LNCaP clone FGC (cell line): ENCODE data around the gene DDR1.

Experiments used
- DNase-seq: peaks from one replicate; pipeline ENCODE4 v3.0.0-alpha.2; 2011; ENCODE audit warnings: low read depth
- H3K4me3 ChIP-seq: 2 replicates; pipeline ENCODE4 v1.5.1; 2011; ENCODE audit warnings: mild to moderate bottlenecking, low read depth, low read length, control low read depth
- TF ChIP-seq, protein P1 (sequence below): IDR thresholded peaks from 2 replicates; pipeline ENCODE4 v1.5.1; 2012; ENCODE audit warnings: mild to moderate bottlenecking; ENCODE audit not compliant: control insufficient read depth, insufficient read depth; ENCODE audit errors: extremely low read depth

DDR1 gene

DNA sequence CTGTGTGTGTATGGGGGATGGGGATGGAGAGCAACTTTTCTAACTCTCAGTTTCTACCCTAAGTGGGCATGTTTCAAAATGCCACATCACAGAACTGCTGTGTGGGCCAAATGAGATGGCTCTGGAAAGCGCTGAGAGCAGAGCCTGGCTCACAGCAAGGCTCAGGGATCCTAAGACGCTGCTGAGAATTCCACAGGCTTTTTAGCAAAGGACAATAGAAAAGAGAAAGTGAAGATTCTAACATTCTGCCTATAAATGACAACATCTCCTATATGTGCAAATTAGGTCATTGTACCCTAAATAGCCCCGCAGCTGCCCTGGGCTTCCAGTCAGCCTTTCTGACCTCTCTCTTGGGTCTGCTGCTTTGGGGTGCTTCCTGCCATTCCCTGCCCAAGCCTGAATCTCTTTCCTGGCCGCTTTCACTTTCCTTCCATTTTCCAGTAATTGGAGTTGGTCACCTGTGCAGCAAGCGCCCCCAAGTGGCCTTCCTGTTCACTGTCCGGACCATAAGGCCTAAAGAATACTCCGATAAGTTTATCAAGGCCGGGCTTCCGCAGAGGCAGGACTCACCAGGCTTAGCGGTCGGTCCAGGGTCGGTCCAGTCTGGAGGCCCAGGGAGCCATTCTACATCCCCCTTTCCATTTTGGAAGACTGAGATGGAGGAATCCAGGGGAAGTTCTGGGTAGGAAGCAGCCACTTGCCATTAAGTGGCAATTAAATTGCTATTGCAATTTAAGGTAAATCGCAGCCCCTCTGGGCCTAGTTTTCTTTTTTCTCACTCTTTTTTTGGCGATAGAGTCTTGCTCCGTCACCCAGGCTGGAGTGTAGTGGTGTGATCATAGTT, 6.7 kb upstream of the DDR1 start:
- TF ChIP-seq, protein P1, sequence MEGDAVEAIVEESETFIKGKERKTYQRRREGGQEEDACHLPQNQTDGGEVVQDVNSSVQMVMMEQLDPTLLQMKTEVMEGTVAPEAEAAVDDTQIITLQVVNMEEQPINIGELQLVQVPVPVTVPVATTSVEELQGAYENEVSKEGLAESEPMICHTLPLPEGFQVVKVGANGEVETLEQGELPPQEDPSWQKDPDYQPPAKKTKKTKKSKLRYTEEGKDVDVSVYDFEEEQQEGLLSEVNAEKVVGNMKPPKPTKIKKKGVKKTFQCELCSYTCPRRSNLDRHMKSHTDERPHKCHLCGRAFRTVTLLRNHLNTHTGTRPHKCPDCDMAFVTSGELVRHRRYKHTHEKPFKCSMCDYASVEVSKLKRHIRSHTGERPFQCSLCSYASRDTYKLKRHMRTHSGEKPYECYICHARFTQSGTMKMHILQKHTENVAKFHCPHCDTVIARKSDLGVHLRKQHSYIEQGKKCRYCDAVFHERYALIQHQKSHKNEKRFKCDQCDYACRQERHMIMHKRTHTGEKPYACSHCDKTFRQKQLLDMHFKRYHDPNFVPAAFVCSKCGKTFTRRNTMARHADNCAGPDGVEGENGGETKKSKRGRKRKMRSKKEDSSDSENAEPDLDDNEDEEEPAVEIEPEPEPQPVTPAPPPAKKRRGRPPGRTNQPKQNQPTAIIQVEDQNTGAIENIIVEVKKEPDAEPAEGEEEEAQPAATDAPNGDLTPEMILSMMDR = peak; percentile 94
- peak overlapping the region; percentile 48 for H3K4me3 ChIP-seq
- peak; percentile 67 for DNase-seq

DNA sequence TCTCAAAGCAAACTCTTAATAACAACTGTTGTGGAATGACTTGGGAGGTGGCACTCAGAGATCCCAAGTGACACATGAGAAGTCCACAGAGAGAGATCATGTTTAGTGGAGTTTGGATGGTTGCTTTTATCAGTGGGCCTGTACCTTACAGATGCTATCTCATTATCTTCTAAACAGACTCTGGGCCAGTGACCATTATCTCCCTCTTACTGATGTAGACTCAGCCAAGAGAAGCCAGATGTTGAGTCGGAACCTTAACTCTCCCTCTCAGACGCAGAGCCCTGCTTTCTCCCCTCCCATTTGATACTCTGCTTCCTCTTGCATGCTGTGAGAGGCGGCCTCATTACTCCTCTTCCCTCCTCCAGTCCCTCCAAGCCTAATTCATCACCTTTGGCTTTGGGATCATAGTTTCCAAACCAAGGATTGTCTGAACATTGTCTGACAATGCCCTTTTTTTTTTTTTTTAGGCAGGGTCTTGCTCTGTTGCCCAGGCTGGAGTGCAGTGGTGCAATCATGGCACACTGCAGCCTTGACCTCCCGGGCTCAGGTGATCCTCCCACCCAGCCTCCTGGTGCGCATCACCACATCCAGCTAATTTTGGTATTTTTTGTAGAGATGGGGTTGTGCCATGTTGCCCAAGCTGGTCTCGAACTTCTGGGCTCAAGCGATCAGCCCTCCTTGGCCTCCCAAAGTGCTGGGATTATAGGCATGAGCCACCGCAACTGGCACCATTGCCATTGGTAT, 4.5 kb upstream of the DDR1 start:
- DNase-seq = no peak
- no peak overlapping the region for H3K4me3 ChIP-seq
- TF ChIP-seq, protein P1 = no peak

DNA sequence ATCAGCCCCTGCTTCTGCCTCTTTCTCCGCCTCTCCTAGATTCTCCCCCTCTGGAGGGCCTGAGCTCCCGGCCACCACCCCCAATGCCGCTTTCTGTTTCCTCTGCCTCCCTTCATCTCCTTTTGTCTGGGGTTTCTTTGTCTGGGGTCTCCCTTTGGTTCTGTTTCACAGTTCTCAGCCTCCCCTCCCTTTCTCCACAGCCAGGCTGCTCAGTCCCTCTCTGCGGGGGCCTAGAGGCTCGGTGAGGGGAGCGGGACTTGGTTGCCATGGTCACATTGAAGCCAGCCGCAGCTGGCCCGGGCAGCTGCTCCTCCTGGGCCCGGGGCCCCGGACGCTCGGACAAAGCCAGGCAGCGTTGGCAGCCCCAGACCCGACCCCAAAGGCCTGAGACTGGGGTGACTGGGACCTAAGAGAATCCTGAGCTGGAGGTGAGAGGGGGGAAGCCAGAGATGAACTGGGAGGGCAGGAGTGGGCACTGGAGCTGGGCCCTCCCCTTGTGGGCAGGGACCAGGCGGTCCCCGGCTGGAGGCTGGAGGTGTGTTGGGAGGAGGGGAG, 3.5 kb upstream of the DDR1 start:
- TF ChIP-seq, protein P1 = no peak
- no peak overlapping the region for H3K4me3 ChIP-seq
- DNase-seq = no peak

DNA sequence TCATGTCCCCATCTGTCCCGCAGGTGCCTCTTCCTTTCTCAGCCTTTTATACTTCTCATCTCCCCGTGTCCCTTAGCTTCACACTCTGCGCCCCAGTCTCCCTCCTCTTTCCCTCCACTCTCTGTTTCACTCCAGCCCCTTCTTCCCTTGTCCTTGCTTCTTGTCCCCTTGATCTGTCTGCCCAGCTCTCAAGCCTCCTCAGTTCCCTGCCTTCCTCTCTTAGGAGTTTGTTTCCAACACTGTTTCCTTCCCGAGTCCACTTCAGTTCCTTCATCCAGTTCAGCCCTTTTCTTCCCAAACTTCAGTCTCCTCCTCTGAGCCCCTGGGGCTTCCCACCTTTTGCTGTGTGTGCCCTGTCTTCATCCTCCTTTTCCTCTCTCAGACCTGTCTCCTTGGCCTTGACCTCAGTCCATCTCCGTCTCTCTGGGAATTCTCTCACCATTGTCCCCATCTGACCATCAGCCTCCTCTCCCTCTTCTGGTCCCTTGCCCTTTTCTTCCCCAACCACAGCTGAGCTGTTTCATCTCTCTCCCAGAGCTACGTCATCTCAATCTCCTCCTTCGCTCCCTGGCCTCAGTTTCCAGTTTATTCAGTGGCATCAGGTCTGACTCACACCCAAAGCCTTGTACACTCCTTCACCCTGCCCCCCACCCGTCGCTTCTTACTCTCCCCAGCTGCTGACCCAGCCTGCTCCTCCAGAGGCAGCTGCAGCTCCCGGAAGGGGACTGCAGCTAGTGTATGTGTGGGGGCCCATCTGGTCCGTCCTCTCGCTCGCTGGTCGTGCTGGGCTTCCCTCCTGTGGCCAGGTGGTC, 2.7 kb upstream of the DDR1 start:
- no peak for DNase-seq
- H3K4me3 ChIP-seq = no peak overlapping the region
- TF ChIP-seq, protein P1 = no peak

DNA sequence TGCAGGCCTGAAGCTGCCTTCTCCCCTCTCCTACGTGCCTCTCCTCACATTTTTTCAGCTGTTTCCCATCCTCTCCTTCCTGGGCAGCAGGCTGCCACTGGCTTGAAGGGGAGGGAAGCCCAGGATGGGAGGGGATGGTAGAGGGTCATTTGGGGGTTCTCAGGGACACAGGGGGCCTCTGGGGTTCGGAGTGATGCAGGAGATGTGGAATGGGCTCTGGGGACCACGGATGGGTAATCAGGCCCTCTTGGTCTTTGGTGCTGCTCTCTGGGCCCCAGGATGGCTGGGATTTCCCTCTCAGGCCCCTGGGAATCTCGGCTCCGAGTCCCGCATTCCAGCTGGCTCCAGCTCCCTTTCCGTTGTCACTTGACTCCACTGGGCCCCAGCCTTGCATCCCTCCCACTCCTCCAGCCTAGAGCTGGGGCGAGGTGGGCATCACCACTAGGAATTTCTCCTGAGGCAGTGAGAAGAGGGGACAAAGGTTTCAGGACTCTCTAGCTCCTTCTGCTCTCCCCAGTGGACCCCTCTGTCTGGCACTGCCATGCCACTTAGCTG, 2.0 kb upstream of the DDR1 start:
- TF ChIP-seq, protein P1 = no peak
- H3K4me3 ChIP-seq = peak overlapping the region; percentile 81
- DNase-seq = no peak

DNA sequence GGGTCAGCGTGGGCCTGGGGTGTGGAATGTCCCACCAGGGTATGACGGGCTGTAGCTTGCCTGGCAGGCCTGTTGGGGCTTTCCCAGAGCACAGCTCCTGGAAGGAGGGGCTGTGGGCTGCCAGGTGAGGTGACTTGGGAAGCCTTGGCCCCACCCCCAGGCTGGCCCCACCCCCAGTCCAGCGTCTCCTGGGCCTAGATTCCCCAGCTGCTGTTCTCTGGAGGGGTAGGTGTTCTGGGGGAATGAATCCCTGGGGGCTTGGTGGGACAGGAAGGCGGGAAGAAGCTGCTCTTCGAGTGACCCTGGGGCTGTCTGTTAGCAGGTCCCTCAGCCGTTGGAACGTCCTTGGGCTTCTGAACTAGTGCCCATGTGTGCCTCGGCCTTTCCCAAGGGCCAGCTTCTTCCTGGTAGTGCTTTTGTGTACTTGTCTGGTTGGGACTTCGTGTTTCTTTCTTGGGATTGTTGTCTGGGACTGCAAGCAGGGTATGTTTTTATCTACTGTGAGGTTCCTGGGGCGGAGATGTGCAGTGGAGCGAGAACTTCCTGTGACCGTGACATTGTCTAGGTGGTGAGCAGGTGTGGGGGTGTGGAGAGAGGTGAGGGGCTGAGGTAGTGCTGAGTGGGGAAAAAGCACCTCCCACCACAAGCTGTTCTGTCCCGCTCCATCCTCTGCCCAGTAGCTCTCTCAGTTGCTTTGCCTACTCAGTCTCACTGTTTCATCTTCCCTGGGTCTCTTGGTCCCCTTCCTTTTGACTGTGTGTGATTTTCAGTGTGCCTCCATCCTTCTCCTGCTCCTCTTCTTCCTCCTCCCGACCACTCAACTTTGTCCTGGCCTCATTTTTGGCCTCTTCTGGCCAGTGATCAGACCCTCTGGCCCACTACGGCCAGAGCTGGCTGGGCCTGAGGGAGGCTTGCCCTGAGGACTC, 1.3 kb upstream of the DDR1 start:
- TF ChIP-seq, protein P1 = no peak
- no peak for DNase-seq
- peak overlapping the region; percentile 81 for H3K4me3 ChIP-seq
